Measurements from ENCODE around the gene ENPEP. TPM values are rescaled to one million over a fixed set of nuclear protein-coding genes. Genes with fewer than 3 reads are reported as not detected.

ENPEP gene
- total and polyA plus RNA-seq, 2 of the 13 experiments (the other 11 are each of a cell fraction or from before 2014, with no cell fraction given) = not detected

DNA sequence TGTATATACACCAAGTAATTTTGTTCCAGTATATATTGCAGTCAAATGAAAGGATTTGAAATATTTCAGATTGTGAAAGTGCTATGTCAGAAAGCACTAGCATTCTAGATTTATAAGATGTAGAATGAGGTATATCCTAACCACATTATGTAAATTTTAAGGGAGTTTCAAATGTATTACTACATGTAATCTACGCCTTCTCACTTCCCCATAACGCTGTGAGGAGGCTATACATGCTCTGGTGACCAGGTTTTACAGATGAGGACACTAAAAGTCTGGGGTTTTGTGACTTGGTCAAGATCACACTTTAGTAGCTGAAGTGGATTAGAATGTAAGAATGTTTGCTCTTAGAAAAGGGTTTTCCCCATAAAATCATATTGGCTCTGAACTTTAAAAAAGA lies 8.1 kb downstream of the ENPEP start (continued):
- TF ChIP-seq STAT6 (CRISPR knock-in tag; IDR thresholded peaks at IDR 0.05; ENCODE audit: borderline replicate concordance) = no peak
- no peak for TF ChIP-seq HOXA9 (CRISPR knock-in tag; IDR thresholded peaks at IDR 0.05; ENCODE audit: borderline replicate concordance)
- TF ChIP-seq PHF8 (CRISPR knock-in tag; IDR thresholded peaks at IDR 0.05) = no peak
- TF ChIP-seq KLF15 (CRISPR knock-in tag; IDR thresholded peaks at IDR 0.05; ENCODE audit: borderline replicate concordance) = no peak
- TF ChIP-seq ZNF547 (CRISPR knock-in tag; IDR thresholded peaks at IDR 0.05) = no peak
- no peak for TF ChIP-seq ZNF326 (CRISPR knock-in tag; IDR thresholded peaks at IDR 0.05; ENCODE audit: borderline replicate concordance)

GRCh38 chr4:110484767-110485166 lies 8.8 kb downstream of the ENPEP start:
- in situ Hi-C loops (cut with HindIII; ENCODE audit: extremely low pct_ligation_motif_present, low pct_unique_long_range_greater_than_20kb) = no loop called here
- Histone ChIP-seq H3K4me3 (replicated peaks in 1 of 3; ENCODE audit: insufficient read depth in 1 of 3, low read depth in 2 of 3, low read length in 3 of 3) (no peak overlapping the region), H3K36me3 (replicated peaks in 1 of 2; ENCODE audit: control insufficient read depth in 1 of 2, insufficient read depth in 2 of 2, low read length in 2 of 2) (no peaks in the 10 kb centered on the region), H3K27me3 (ENCODE audit: control insufficient read depth in 1 of 2, insufficient read depth in 2 of 2, low read length in 2 of 2) (no peaks in the 10 kb centered on the region), H4K20me1 (ENCODE audit: insufficient read depth, low read length) (no peaks in the 10 kb centered on the region), H3K9me3 (ENCODE audit: low read length) (no peaks in the 10 kb centered on the region), H3K27ac (ENCODE audit: extremely low read length, insufficient read depth, low read length) (no peak overlapping the region), H2AFZ (ENCODE audit: low read length) (no peak overlapping the region), H3K9ac (ENCODE audit: insufficient read depth, low read depth, low read length) (no peak overlapping the region), H3K4me2 (ENCODE audit: low read depth, low read length) (no peak overlapping the region), H3K79me2 (ENCODE audit: insufficient read depth, low read length) (no peaks in the 10 kb centered on the region), H3K4me1 (ENCODE audit: insufficient read depth, low read length) (peaks cover 24% of the 10 kb centered on the region)
- WGBS (ENCODE audit: low lambda C conversion rate) = 91% methylated on average over 5 of the region's 5 CpGs
- POLR2A ChIA-PET = no interaction called here
- FAIRE-seq (no peak), DNase-seq (ENCODE audit: low spot score) (no peak), ATAC-seq (no peak)
- no TSS peak for BruUV-seq (replicated peaks)
- CTCF ChIA-PET (ENCODE audit: low intra/inter-chr PET ratio, low total read pairs) = no interaction called here
- intact Hi-C loops (cut with micrococcal nuclease; ENCODE audit: unreplicated experiment) = no loop called here
- TF ChIP-seq SP5 (CRISPR knock-in tag; IDR thresholded peaks at IDR 0.05; ENCODE audit: borderline replicate concordance, low read depth) (no peak), ZNF484 (CRISPR knock-in tag; IDR thresholded peaks at IDR 0.05; ENCODE audit: borderline replicate concordance, low read depth) (no peak), HES4 (CRISPR knock-in tag; IDR thresholded peaks at IDR 0.05; ENCODE audit: borderline replicate concordance) (no peak), MLXIP (CRISPR knock-in tag; IDR thresholded peaks at IDR 0.05; ENCODE audit: borderline replicate concordance) (no peak)

Measured in HepG2 (cell line).